A549 (cell line): Measurements from ENCODE around the gene TRPV2. TPM values are rescaled to one million over a fixed set of nuclear protein-coding genes. Genes with fewer than 3 reads are reported as not detected.

Experiments
- ATAC-seq, 2 experiments: fragments of 200-7000 bp in 1 of 2; fragments of >200 bp in 1 of 2; cut with Nextera tagmentation in 1 of 2; cut with Tn5 transposase in 1 of 2; 3 replicates each; pipeline versions ENCODE4 v1.8.0 to v1.9.1; 2018 to 2020; ENCODE audit warnings: mild to moderate bottlenecking in 1 of 2, moderate library complexity in 1 of 2
- CTCF ChIA-PET: fragments of 300-600 bp; sonication (Branson Sonifier 250); formaldehyde crosslinking; extraction: SDS; loops from one replicate; lab custom pipeline; 2021; ENCODE audit warnings: antibody characterized with exemption, inconsistent platforms; lab: Yijun Ruan, JAX
- POLR2A ChIA-PET: fragments of 350-600 bp; formaldehyde crosslinking; extraction: SDS; loops from one replicate; lab custom pipeline; 2021; ENCODE audit warnings: antibody characterized with exemption, inconsistent platforms; lab: Yijun Ruan, JAX
- DNase-seq, 2 experiments: peaks; one replicate each; pipeline versions ENCODE4 v3.0.0 to v3.0.0-alpha.2; 2011 to 2016; ENCODE audit warnings: low read depth in 1 of 2, low spot score in 1 of 2
- FAIRE-seq: peaks from 2 replicates; lab custom pipeline; 2011; peaks lifted over from hg19 to GRCh38; lab: Jason Lieb, UNC
- H3K27ac ChIP-seq, 2 experiments: fragments of >200 bp; sonication (Bioruptor Twin); formaldehyde crosslinking; 3 replicates each; pipeline ENCODE4 v1.5.1; 2016 to 2017
- H3K4me1 ChIP-seq: fragments of >200 bp; sonication (Bioruptor Twin); formaldehyde crosslinking; 3 replicates; pipeline ENCODE4 v1.6.1; 2016
- H3K4me2 ChIP-seq: fragments of >200 bp; sonication (Bioruptor Twin); formaldehyde crosslinking; 3 replicates; pipeline ENCODE4 v1.6.1; 2016
- H3K4me3 ChIP-seq: fragments of >200 bp; sonication (Bioruptor Twin); formaldehyde crosslinking; 3 replicates; pipeline ENCODE4 v1.5.1; 2016
- H3K9me3 ChIP-seq: fragments of >200 bp; sonication (Bioruptor Twin); formaldehyde crosslinking; 3 replicates; pipeline ENCODE4 v1.6.1; 2016
- CBX2 ChIP-seq: fragments of 200-600 bp; sonication (generic); IDR thresholded peaks from 2 replicates; pipeline ENCODE4 v1.6.1; 2016; ENCODE audit warnings: low read depth, mild to moderate bottlenecking, borderline replicate concordance
- CHD2 ChIP-seq: fragments of 150-350 bp; IDR thresholded peaks from 2 replicates; pipeline ENCODE4 v1.6.1; 2014; ENCODE audit warnings: low read length; ENCODE audit not compliant: partially characterized antibody
- E2F6 ChIP-seq: IDR thresholded peaks from 2 replicates; pipeline ENCODE4 v1.6.1; 2012; ENCODE audit warnings: low read depth, borderline replicate concordance
- EHF ChIP-seq: fragments of 250-450 bp; sonication (Bioruptor Pico); IDR thresholded peaks from 2 replicates; pipeline ENCODE4 v1.5.0; 2020; ENCODE audit warnings: mild to moderate bottlenecking
- FOSB ChIP-seq: fragments of 250-450 bp; sonication (Bioruptor Pico); IDR thresholded peaks from 2 replicates; pipeline ENCODE4 v1.5.0; 2020; ENCODE audit warnings: mild to moderate bottlenecking, moderate library complexity
- FOXS1 ChIP-seq: fragments of 250-450 bp; sonication (Bioruptor Pico); IDR thresholded peaks from 2 replicates; pipeline ENCODE4 v1.5.0; 2020; ENCODE audit warnings: mild to moderate bottlenecking, moderate library complexity
- GATA3 ChIP-seq: IDR thresholded peaks from 2 replicates; pipeline ENCODE4 v1.6.1; 2012; ENCODE audit warnings: borderline replicate concordance
- HES2 ChIP-seq: fragments of >200 bp; sonication (Bioruptor Twin); formaldehyde crosslinking; IDR thresholded peaks from 2 replicates; pipeline ENCODE4 v1.6.1; 2016
- HEYL ChIP-seq: fragments of 250-450 bp; sonication (Bioruptor Pico); IDR thresholded peaks from 2 replicates; pipeline ENCODE4 v1.8.0; 2021; ENCODE audit warnings: mild to moderate bottlenecking, moderate library complexity
- HOXA7 ChIP-seq: fragments of 250-450 bp; sonication (Bioruptor Pico); IDR thresholded peaks from 2 replicates; pipeline ENCODE4 v1.5.0; 2020; ENCODE audit warnings: mild to moderate bottlenecking, moderate library complexity
- HOXB13 ChIP-seq: fragments of 250-450 bp; sonication (Bioruptor Pico); IDR thresholded peaks from 2 replicates; pipeline ENCODE4 v1.5.0; 2020; ENCODE audit warnings: low read depth, mild to moderate bottlenecking, moderate library complexity
- HOXB5 ChIP-seq: fragments of 250-450 bp; sonication (Bioruptor Pico); IDR thresholded peaks from 2 replicates; pipeline ENCODE4 v1.5.0; 2020; ENCODE audit warnings: mild to moderate bottlenecking, moderate library complexity
- JUNB ChIP-seq: fragments of >200 bp; sonication (Bioruptor Twin); formaldehyde crosslinking; IDR thresholded peaks from 2 replicates; pipeline ENCODE4 v1.6.1; 2016
- KDM5A ChIP-seq: fragments of 200-600 bp; sonication (generic); IDR thresholded peaks from 2 replicates; pipeline ENCODE4 v1.6.1; 2016; ENCODE audit warnings: antibody characterized with exemption, mild to moderate bottlenecking
- MAX ChIP-seq: IDR thresholded peaks from 2 replicates; pipeline ENCODE4 v1.6.1; 2012
- MAZ ChIP-seq: fragments of 150-350 bp; IDR thresholded peaks from 2 replicates; pipeline ENCODE4 v1.6.1; 2014; ENCODE audit warnings: antibody characterized with exemption, low read depth, low read length, borderline replicate concordance
- MYC ChIP-seq: IDR thresholded peaks from 2 replicates; pipeline ENCODE4 v1.6.1; 2012; ENCODE audit warnings: mild to moderate bottlenecking, inconsistent platforms, low read length, improper control_type of control experiment, borderline replicate concordance
- NR3C1 ChIP-seq: fragments of >200 bp; sonication (Bioruptor Twin); formaldehyde crosslinking; IDR thresholded peaks from 3 replicates; pipeline ENCODE4 v1.6.1; 2017
- RAD21 ChIP-seq, 2 experiments: fragments of >200 bp in 1 of 2; sonication (Bioruptor Twin) in 1 of 2; formaldehyde crosslinking in 1 of 2; IDR thresholded peaks in 1 of 2; conservative IDR thresholded peaks in 1 of 2; 2 replicates in 1 of 2; 3 replicates in 1 of 2; pipeline ENCODE4 v1.6.1; 2012 to 2018; ENCODE audit warnings: inconsistent platforms in 1 of 2
- RARB ChIP-seq: fragments of 250-450 bp; sonication (Bioruptor Pico); IDR thresholded peaks from 2 replicates; pipeline ENCODE4 v1.8.0; 2021; ENCODE audit warnings: mild to moderate bottlenecking, moderate library complexity
- REST ChIP-seq: fragments of 200-600 bp; sonication (generic); IDR thresholded peaks from 2 replicates; pipeline ENCODE4 v1.6.1; 2016; ENCODE audit warnings: antibody characterized with exemption, mild to moderate bottlenecking, moderate library complexity
- RFX5 ChIP-seq: fragments of 450-650 bp; IDR thresholded peaks from 2 replicates; pipeline ENCODE4 v1.7.1; 2014; ENCODE audit warnings: antibody characterized with exemption, mild to moderate bottlenecking, moderate library complexity
- RNF2 ChIP-seq: fragments of 200-600 bp; sonication (generic); IDR thresholded peaks from 2 replicates; pipeline ENCODE4 v1.6.1; 2016; ENCODE audit warnings: low read depth, mild to moderate bottlenecking, antibody characterized with exemption, moderate library complexity, borderline replicate concordance
- SMC3 ChIP-seq: fragments of >200 bp; sonication (Bioruptor Twin); formaldehyde crosslinking; IDR thresholded peaks from 3 replicates; pipeline ENCODE4 v1.6.1; 2018; ENCODE audit warnings: inconsistent platforms
- TFCP2L1 ChIP-seq: fragments of 250-450 bp; sonication (Bioruptor Pico); IDR thresholded peaks from 2 replicates; pipeline ENCODE4 v1.5.0; 2021; ENCODE audit warnings: mild to moderate bottlenecking
- TP53 ChIP-seq: fragments of 250-450 bp; sonication (Bioruptor Pico); IDR thresholded peaks from 2 replicates; pipeline ENCODE4 v1.5.0; 2021; ENCODE audit warnings: mild to moderate bottlenecking, moderate library complexity
- ZNF302 ChIP-seq: fragments of 250-450 bp; sonication (Bioruptor Pico); IDR thresholded peaks from 2 replicates; pipeline ENCODE4 v1.9.0; 2021; ENCODE audit warnings: inconsistent platforms, mild to moderate bottlenecking, moderate library complexity
- ZSCAN20 ChIP-seq: fragments of 250-450 bp; sonication (Bioruptor Pico); IDR thresholded peaks from 2 replicates; pipeline ENCODE4 v1.8.0; 2022; ENCODE audit warnings: mild to moderate bottlenecking, moderate library complexity
- WGBS: methylation state at CpG from one replicate; pipeline ENCODE4 v1.1.6; 2017; ENCODE audit errors: missing lambda C conversion rate; 5-methylcytosine and 5-hydroxymethylcytosine counted together
- polyA plus RNA-seq, 4 experiments: library from polyadenylated mRNA; depleted of rRNA in 3 of 4; stranded (reverse); fragments of >200 nt; fragmentation: RNase III in 1 of 4; extraction: RNeasy Plus Mini Kit Qiagen cat#74134 plus additional on column Dnase treatment in 1 of 4; gene quantifications; 2 replicates in 3 of 4; 3 replicates in 1 of 4; pipeline ENCODE4 v1.2.3, GENCODE V29; 2011 to 2017

Gene TRPV2
- polyA plus RNA-seq, 2 of the 4 experiments (the other 2 are of a cell fraction) = 0.31 to 0.61 TPM

- ChIA-PET POLR2A (interaction anchor here (1.3 kb wide), 1 partner anchor 55 kb away, joined by 7 read pairs; the partner anchor contains the start of gene UBB), CTCF (interaction anchor here (0.6 to 5.4 kb wide), 11 partner anchors 7 to 85 kb away, joined by 3 to 40 read pairs (median 5); partner anchors contain the start of gene TRPV2)
- no peak for FAIRE-seq
- 83% methylated on average over 14 of the region's 14 CpGs for WGBS
- peak overlapping the region in 1 of 2 experiments; percentile 92; a peak in 3 of 6 replicates for H3K27ac ChIP-seq
- H3K4me2 ChIP-seq = no peak overlapping the region
- H3K4me1 ChIP-seq = peaks cover 11% of the 10 kb centered on the region
- ATAC-seq = no peak
- H3K4me3 ChIP-seq = no peak overlapping the region
- DNase-seq = no peak
- no peaks in the 10 kb centered on the region for H3K9me3 ChIP-seq
- TF ChIP-seq TP53 (no peak), CHD2 (no peak), MAZ (no peak)
Measured at GRCh38 chr17:16435925-16436886, 20.8 kb downstream of the TRPV2 start.

- no peak overlapping the region for H3K4me2 ChIP-seq
- ATAC-seq = no peak
- POLR2A ChIA-PET = interaction anchor here (1.3 kb wide), 1 partner anchor 56 kb away, joined by 7 read pairs; the partner anchor contains the start of gene UBB
Measured at GRCh38 chr17:16437083-16437482, 21.7 kb downstream of the TRPV2 start.

GRCh38 chr17:16438173-16438556 lies 22.8 kb downstream of the TRPV2 start:
- Histone ChIP-seq H3K4me1 (peaks cover 31% of the 10 kb centered on the region), H3K4me2 (peak overlapping the region; percentile 87), H3K9me3 (no peaks in the 10 kb centered on the region), H3K27ac (peak overlapping the region; percentile 84 to 92), H3K4me3 (peak overlapping the region; percentile 44)
- ChIA-PET POLR2A (interaction anchor here (0.6 to 2.2 kb wide), 41 partner anchors 9 to 673 kb away, joined by 3 to 57 read pairs (median 5); partner anchors contain the start of genes CENPV, NCOR1, PIGL and TRPV2), CTCF (interaction anchor here (1.0 to 5.4 kb wide), 12 partner anchors 9 to 83 kb away, joined by 3 to 40 read pairs (median 6); partner anchors contain the start of gene TRPV2)
- FAIRE-seq = no peak
- DNase-seq = no peak
- peak in 1 of 2 experiments; percentile 38; a peak in 4 of 6 replicates for ATAC-seq
- 31% methylated on average over 8 of the region's 8 CpGs for WGBS
- TF ChIP-seq HEYL (CRISPR knock-in tag) (no peak), EHF (CRISPR knock-in tag) (peak; percentile 25; the same call in 1 of the 2 replicates), MYC (no peak), TFCP2L1 (no peak), FOXS1 (no peak), HOXB5 (no peak), GATA3 (no peak), SMC3 (no peak), HOXA7 (CRISPR knock-in tag) (0 out of 2 replicates have a peak, but pooled peaks have one; percentile 66), JUNB (no peak), RFX5 (no peak), RNF2 (no peak), HES2 (no peak), REST (no peak), NR3C1 (no peak), ZNF302 (CRISPR knock-in tag) (no peak), KDM5A (no peak), HOXB13 (CRISPR knock-in tag) (peak; percentile 81; the same call in 1 of the 2 replicates), MAX (no peak), E2F6 (no peak), RARB (CRISPR knock-in tag) (no peak)

More at GRCh38 chr17:16437083-16437482, 21.7 kb downstream of the TRPV2 start:
- WGBS = 75% methylated on average over 2 of the region's 2 CpGs
- DNase-seq = no peak
- Histone ChIP-seq H3K4me3 (no peak overlapping the region), H3K4me1 (peaks cover 20% of the 10 kb centered on the region), H3K9me3 (no peaks in the 10 kb centered on the region)
- CTCF ChIA-PET = interaction anchor here (0.5 to 5.4 kb wide), 9 partner anchors 8 to 720 kb away, joined by 3 to 40 read pairs (median 11); partner anchors contain the start of gene TRPV2
- FAIRE-seq = no peak
- no peak for TF ChIP-seq CBX2
- no peak for TF ChIP-seq FOXS1
- TF ChIP-seq ZSCAN20 (CRISPR knock-in tag) = no peak
- TF ChIP-seq MYC = no peak
- no peak for TF ChIP-seq MAX
- TF ChIP-seq FOSB (CRISPR knock-in tag) = no peak
- no peak for TF ChIP-seq KDM5A
- TF ChIP-seq RAD21 (conservative IDR thresholded peaks at IDR 0.05 in 1 of 2, IDR thresholded peaks at IDR 0.05 in 1 of 2) = no peak
- TF ChIP-seq, all 56 proteins: peak for 0
- peak overlapping the region in 1 of 2 experiments; percentile 92; a peak in 3 of 6 replicates for H3K27ac ChIP-seq
